KG1 (cell line): ENCODE measurements around the gene STX10.
A peak's percentile ranks its signal among the peaks of the same experiment; 100 is the strongest.

Experiments used
- DNase-seq: peaks from one replicate; lab custom pipeline; 2025; lab: John Stamatoyannopoulos, UW

STX10 gene

GRCh38 chr19:13139633-13140311 is 10.4 kb downstream of the STX10 start:
- no peak for DNase-seq

GRCh38 chr19:13138916-13139198 is 11.3 kb downstream of the STX10 start:
- DNase-seq: no peak

DNA sequence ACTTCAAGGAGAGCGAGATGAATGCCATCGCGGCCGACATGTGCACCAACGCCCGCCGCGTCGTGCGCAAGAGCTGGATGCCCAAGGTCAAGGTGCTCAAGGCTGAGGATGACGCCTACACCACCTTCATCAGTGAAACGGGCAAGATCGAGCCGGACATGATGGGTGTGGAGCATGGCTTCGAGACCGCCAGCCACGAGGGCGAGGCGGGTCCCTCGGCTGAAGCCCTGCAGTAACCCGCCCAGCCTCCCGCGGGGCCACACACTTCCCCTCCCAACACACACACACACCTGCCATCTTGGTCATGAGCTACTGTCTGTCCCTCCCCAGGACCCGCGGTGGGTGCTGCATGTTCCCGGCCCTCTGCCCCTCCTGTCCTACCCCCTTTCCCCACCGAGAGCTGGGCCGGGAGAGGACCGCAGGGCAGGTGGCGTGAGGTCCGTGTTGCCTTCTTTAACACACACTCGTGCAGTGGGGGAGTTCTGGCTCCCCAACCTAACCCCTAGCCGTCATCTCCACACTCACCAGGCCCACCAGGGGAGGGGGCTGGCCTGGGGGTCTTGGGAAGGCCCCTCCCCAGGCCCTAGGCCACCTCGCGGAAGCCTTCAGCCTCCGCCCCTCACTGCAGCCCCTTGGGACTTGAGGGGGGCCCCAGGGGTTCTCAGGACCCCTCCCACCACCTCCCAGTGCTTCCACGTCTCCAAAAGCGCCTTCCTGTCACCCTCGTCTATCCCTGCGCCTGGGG is 11.8 kb downstream of the STX10 start:
- no peak for DNase-seq

GRCh38 chr19:13137290-13137794 is 12.8 kb downstream of the STX10 start:
- DNase-seq: no peak

DNA sequence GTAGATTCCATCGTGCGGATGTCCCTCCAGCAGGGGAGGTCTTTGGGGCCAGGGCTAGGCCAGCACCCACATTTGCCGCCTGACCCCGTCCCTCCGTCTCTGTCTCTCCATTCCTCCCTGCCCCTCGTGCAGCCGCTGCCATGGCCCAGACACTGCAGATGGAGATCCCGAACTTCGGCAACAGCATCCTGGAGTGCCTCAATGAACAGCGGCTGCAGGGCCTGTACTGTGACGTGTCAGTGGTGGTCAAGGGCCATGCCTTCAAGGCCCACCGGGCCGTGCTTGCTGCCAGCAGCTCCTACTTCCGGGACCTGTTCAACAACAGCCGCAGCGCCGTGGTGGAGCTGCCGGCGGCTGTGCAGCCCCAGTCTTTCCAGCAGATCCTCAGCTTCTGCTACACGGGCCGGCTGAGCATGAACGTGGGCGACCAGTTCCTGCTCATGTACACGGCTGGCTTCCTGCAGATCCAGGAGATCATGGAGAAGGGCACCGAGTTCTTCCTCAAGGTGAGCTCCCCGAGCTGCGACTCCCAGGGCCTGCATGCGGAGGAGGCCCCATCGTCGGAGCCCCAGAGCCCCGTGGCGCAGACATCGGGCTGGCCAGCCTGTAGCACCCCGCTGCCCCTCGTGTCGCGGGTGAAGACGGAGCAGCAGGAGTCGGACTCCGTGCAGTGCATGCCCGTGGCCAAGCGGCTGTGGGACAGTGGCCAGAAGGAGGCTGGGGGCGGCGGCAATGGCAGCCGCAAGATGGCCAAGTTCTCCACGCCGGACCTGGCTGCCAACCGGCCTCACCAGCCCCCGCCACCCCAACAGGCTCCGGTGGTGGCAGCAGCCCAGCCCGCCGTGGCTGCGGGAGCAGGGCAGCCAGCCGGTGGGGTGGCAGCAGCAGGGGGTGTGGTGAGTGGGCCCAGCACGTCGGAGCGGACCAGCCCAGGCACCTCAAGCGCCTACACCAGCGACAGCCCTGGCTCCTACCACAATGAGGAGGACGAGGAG is 14.8 kb downstream of the STX10 start:
- no peak for DNase-seq

DNA sequence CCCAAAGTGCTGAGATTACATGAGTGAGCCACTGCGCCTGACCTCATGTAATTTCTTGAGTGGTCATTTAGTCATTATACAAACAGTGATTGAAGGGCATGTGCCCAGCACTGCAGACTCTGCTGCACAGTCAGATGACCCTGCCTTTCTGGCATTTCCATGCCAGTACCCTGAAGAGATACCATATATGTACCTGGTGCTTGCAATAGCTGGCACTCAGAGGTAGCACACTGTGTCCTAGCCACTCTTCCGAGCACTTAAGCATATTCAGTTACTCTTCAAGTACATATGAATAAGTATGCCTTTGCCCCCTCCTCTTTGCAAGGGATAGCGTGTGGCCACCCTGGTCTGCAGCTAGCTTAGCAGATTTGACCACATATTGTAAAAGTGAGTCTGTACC is 15.5 kb downstream of the STX10 start:
- DNase-seq: no peak

GRCh38 chr19:13133241-13133870 is 16.8 kb downstream of the STX10 start:
- no peak for DNase-seq

DNA sequence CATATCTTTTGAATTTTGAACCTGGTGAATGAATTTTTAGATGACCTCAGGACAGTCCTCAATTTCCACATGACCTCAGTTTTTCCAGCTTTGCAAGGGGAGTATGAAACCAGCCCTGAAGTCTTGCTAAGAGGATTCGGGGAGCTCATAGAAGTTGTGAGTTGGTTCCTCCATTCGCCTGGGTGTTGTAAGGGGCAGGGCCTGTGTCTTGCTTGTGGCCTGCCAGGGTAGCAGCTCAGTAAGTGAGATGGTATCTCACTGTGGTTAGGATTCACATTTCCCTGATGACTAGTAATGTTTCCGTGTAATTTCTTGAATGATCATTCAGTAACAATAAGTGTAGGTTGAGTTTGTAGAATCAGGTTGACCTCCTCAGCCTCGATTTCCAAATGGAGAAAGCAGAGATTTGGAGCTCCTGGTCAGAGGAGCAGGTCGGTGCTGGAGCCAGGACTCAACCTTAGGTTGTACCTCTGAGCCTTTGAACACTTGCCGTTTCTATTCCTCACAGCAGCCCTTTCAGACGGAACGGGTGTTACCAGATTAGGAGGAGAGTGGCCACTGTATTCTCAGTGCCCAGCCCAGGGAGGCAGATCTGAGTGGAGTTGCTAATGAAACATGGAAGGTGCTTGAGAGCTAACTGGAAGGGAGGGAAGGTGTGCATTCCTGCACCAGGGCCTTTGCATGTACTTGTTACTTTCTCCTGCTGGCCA is 17.5 kb downstream of the STX10 start:
- DNase-seq: peak; percentile 14

DNA sequence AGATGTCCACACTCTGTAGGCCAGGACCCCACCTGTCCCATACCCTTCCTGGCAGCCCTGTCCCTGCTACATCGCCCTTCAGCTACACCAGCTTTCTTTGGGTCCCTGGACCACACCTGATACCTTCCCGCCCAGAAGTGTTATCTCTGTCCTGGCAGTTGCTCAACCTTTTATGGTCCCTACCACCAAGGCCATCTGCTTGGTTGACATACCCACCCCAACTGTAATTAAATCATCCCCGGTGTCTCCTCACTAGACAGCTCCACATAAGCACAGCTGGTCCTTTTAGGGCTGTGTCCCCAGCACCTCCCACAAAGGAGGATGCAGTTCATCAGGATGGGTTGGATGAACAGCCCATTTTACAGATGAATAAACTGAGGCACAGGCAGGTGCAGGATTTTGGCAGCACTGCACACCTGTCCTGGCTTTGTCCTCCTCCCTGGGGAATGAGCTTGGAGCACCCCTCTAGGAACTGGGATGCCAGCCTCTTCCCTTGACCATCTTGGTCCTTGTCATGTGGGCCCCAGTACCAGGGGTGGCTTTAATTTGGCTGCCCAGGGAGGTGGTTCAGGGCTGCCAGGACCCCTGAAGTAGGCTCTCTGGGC is 19.2 kb downstream of the STX10 start:
- DNase-seq: no peak

- no peak for DNase-seq
Observed at GRCh38 chr19:13129384-13129783, 20.8 kb downstream of the STX10 start.

DNA sequence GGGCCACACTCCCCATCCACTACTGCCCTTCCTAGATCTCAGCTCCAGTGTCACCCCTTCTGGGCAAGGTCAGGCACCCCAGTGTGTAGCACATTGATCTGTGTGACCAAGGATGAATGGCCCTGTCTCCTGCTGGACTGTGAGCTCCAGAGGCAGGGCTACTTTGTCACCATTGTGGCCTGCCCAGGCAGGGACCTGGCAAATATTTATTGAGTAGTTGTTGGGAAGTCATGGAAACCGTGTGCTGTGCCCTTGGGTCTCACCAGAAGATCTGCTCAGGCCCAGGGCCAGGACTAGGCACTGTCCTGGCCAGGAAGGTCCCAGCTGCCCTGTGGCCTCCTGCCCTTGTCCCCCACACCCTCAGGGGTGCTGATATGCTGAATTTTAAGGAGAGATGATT is 21.6 kb downstream of the STX10 start:
- DNase-seq: no peak

- DNase-seq: no peak
Observed at GRCh38 chr19:13127811-13128575, 22.2 kb downstream of the STX10 start.

GRCh38 chr19:13127051-13127450 is 23.1 kb downstream of the STX10 start:
- no peak for DNase-seq

DNA sequence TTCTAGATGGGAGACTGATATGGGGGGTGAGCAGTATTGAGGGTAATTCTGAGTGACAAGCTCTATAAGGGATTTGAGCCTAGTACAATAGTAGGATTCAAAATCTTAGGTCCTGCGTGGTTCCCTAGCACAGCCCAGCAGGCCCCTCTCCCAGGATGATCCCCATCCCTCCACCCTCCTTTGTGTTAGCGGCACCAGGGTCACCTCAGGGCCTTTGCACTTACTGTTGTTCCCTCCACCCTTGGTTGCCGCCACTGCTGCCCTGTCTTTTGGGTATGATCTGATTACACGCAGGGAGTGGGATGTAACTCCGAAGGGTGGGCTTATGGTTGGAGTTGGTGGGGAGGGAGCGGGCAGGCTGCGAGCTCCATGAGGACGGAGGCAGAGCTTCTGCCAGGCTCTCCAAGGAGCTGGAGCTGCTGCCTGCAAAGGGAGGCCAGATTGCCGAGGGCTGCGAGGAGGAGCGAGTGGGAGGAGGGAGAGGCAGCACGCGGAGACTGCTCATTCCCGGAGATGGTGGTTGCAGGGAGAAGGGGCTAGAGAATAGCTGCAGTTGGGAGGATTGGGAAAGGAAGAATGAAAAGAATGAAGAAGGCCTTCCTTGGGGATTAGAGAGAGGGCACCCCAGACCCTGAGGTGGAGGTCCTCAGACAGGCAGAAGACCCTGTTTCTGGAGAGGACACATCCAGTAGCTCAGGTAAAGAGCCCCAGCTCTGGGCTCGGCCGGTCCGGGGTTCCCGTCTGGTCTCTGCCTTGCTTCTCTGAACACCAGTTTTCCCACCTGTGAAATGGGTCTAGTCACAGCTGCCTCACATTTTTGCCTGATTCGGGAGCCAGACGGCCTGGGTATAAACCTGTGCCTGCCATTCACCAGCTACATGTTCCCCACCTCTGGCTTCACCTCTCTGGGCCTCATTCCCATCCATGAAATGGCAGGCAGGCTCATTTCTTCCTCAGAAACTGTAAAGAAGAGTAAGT is 26.9 kb downstream of the STX10 start:
- DNase-seq: no peak

GRCh38 chr19:13122275-13122878 is 27.8 kb downstream of the STX10 start:
- no peak for DNase-seq

DNA sequence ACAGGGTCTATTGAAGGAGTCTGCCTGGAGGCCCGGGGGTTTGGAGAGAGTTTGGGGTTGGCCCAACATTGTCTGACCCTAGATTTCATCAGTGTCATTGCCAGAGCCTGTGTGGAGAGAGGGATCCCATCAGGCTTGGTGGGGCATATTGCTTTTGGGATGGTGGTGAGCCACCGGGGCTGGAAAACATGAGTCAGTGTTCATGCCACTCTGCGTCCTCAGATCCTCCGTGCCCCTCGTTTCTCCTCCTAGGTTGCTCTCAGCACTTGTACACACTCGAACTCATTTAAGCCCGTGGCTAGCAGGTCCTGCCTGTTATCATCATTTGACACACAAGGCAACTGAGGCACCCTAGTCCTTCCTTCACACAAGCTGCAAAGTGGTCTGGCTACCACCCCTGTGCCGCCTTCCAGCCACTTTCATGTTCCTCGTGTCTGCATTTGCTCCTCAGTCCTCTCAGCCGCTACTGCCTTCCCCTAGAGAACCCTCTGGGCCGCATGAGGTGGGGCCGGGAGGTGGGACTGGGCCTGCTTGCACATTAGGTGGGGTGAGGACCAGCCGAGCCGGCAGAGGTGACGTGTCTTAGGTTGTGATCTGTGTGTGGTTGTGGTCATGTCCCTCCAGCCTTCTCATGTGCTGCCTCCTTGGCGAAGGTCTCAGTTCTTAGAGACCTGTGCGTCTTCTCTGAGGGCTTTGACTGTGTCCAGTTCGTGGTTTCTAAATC is 28.5 kb downstream of the STX10 start:
- no peak for DNase-seq

DNA sequence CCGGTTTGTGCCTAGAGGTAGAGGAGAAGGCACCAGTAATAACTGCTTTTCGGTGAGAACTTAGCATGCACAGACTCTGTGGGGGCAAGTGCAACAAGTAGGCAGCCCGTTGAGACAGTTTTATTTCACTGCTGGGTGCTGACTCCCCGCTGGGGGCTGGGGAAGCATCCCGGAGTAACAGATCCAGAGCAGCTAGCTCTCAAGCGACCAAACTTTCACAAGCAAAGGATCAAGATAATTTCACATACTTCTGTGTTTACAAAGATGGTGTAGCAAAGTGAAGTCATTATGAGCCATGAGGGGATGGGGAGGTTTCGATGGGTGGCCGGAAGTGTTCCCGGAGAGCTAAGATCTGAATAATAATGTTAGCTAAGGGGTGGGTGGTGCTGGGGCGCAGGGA is 29.4 kb downstream of the STX10 start:
- DNase-seq: no peak

GRCh38 chr19:13120031-13120430 is 30.1 kb downstream of the STX10 start:
- DNase-seq: no peak
